ENCODE measurements around the gene TRERF1.

TRERF1 gene

DNA sequence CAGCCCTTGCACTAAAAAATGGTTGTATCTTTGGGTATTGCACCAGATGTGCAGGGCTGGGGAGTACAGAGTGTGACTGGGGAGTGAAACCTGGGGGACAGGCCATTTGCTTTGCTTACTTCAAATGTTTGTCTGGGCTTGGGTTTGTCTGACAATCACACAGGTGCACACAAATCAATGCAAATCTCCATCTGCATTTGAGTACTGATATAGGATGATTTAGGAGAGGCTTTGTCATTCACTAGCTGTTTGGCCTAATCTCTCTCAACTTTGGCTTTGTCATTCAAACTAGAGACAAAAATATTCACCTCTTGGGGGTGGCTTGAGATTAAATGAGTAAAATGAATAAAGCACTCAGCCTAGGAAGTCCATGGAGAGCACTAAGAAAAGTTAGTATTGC is 274.7 kb downstream of the TRERF1 start:
- DNase-seq: no peak

DNA sequence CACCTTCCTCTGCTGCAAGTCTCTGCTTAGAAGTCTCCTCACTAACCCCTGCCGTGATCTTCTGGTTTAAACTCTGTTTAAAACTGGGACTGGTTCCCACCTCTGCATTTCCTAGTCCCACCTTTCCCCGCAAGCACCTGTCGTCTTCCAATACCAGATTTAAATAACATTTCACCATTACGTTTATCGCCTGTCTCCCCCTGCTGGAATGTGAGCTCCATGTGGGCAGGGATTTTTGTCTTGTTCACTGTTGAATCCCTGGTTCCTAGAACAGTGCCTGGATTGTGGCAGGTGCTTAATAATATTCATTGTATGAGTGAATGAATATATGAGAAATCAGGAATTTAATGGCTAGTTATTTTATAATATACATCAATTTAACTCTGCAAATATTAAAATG is 275.9 kb downstream of the TRERF1 start:
- DNase-seq: no peak
